Measurements from ENCODE around the gene PROX1.

Gene PROX1

GRCh38 chr1:213980906-213981305 lies 6.9 kb upstream of the PROX1 start:
- DNase-seq, result no peak

GRCh38 chr1:213982289-213982671 lies 5.5 kb upstream of the PROX1 start:
- no peak for DNase-seq

DNA sequence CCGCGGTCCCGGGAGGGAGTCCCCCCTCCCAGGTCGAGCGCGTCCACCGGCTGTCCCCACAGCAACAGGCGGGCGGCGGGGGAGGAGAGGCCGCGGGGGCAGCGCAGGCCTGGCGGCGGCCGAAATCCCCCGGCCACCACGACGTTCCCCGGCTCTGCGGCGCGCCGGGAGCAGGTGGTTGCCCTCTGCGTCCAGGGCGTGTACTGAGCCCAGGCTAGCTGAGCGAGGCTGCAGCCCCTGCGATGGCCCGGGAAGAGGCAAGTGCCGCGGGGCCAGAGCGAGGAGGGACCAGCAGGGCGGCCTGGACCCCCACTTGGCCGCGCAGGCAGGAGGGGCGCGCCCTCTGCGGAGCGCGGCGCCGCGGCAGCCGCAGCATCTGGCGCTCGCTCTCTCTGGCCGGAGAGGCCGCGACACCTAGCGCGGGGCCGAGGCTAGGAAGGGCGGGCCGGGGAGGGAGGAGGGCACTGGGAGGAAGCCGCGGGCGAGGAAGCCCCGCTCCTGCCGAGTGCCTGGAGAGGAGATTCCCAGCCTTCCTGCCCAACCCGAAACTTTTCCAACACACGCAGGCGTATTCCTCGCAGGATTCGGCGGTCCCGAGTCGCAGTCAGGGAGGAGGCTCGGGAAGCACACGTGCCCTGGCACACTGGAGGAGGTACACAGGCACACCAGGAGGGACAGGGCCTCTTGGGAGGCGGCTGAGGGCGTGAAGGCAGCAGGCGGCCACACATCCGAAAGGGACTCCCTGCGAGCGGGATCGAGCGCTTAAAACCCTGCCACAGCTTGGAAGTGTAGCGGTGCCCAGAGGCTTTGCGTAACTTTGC lies 4.9 kb upstream of the PROX1 start:
- no peak for DNase-seq

GRCh38 chr1:213983493-213984386 lies 4.0 kb upstream of the PROX1 start:
- no peak for DNase-seq

DNA sequence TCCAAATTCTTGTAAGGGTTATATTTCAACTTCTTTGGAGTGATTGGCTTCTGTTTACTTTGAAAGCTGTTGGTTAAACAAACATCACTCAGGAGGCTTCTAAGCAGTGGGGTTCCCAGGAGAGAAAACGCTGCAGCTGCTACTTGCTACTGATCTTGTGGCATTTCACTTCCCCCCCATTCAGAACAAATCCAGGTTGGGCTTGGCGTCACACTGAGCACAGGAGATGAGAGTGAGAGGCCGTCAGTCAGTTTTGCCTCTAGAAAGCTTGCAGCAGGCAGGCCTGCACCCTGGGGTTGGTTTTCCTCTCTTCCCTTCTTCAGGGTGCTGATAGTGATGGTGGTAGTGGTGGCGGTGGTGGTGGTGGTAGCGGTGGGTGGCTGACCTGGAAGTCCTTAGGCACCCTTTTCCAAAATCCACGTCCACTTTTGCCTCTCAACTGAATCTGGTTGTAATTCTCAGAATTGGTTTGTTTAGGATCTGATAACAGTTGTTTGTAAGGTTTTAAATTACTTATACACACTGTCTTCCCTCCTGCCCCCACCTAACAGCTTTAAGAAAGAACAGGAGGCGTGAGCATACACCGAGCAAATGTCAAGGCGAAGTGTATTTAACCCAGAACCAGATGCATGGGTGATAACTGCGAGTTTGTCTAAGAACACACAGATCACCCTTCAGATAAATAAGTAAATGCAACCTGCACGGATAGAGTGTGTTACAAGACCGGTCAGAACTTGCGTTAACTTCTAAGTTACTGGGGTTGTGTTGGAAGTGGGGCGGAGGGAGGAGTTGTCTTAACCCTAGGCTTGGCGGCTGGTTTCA lies 3.2 kb upstream of the PROX1 start:
- DNase-seq, result no peak

DNA sequence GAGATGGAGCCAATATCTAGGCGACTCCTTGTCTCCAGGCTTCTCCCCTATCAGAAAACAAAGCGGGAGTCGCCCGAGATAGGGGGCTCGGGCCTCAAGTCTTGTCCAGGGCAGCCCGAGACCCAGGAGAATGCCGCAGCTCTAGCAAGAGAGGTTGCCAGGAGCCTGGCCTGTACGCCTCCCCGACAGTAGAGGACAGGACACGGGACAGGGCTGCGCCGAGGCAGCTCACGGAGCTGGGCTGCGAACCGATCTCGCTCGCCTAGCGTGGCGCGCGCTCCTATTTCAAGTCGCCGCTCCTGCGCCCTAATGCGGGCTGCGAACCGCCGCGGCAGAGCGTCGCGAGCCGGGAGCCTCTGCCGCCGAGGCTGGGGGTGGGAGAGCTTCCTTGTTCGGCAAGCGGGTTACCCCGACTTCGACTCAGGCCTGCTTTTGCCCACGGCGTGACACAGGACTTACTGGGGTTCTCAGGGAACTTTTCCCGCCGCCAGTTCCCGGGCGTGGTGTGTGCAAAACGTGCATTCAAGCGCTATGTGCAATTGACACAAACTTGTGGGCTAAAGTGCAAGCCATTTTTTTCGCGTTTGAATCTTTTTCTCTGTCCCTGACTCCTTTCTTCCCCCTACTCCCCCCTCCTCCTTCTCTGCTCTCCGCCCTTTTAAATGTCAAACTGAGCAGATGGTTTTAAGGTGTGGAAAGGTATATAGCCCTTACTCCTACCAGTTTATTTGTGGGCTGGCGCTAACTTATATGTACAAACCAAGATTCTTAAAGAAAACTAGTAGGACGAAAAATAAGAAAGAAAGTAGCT lies 2.4 kb upstream of the PROX1 start:
- DNase-seq, result no peak

DNA sequence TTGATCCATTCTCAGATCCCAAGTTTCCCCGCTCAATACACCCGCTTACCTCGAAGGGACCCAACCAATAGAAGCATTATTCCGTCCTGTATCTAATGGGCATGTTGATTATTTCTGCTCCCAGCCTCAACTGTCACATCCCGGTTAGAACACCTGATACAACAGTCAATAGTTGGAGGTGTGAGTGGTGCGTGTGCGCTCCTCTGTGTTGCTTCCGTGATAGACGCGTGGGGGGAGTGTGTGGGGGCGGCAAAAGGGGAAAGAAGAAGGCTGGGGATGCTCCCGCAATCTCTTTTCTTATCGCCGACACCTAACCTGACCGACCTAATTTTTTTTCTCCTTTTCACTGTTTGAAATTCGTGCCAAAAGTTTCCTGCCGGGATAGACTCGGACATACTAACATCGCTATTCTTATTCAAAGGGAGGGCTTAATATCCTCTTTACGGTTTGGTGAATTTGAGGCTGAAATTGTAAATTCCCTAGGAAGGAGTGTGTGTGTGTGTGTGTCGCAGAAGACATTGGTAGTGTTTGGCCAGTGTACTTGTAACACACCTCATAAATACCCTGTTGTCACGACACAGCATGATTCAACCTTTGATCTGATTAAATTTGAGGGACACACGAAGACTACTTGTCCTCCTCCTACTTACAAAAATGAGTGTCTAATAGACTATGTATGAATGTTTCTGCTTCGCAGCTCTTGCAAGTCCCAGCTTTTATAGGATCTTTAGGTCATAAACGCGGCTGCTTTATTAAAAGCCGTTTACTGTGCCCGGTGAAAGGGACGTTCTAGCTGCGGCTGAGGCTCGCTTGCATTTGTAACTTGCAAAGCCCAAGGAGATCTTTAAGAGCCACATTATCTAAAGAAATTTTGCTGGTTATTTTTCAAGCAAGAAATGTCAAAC lies 1.5 kb upstream of the PROX1 start:
- no peak for DNase-seq

DNA sequence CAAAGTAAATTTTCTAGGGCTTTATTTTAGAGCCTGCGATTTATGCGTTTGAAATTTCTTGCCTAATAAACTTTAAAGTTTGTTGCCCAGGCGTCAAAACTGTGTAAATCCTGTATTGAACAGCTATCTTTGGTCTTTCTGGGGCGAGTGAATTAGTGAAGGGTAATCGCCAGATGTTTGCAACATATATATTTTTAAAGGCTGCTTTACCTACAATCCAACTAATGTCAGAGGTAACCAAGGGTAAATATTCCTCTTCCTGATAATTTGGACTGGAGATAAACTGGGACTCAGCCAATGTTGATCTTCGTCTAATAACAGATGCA lies 885 bp upstream of the PROX1 start:
- no peak for DNase-seq

DNA sequence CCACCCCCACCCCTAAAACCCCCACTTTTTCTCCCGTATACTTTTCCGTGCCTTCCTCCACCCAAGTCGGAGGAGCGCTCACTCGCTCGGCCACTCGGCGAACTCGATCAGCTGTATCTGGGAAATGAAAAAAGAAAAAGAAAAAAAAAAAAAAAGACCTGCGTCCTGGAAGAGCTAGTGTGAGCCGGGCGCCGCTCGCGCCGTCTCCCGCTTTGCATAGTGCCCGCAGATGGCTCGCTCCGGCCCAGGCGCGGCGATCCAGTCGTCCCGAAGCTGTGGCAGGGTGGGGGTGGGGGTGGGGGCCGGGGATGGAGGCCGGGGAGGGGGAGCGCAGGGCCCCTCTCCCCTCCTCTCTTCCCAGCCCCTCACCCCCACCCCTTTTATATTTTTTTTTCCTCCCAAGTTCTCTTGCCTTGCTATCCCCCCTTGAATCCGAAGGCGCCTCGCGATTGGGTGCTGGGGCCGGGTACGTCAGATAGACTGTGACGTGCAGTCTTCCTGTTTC lies 299 bp upstream of the PROX1 start:
- DNase-seq, result no peak

DNA sequence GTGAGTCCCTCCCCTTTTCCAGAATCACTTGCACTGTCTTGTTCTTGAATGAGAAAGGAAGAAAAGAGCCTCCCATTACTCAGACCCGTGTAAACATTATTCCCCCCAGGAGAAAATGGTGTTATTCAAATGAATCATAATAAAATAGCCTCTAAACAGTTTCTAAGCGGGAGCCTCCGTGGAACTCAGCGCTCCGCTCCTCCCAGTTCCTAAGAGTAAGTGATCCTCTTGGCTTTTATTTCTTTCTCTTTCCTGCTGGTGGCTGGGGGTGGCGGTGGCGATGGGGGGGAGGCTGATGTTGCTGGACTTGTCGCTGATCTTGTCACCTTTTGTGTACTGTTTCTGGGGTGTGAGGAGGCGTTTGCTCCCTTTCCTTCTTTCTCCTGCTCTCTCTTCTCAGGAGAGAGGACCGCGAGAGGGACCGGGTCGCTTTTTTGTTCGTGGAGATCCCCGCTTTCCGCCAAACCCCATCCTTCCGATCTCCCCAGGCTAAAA lies 781 bp downstream of the PROX1 start:
- DNase-seq, result no peak

- DNase-seq, result no peak
These were observed 1.5 kb downstream of the PROX1 start for GRCh38 chr1:213989002-213989855.

GRCh38 chr1:213993929-213994328 lies 6.2 kb downstream of the PROX1 start:
- no peak for DNase-seq

DNA sequence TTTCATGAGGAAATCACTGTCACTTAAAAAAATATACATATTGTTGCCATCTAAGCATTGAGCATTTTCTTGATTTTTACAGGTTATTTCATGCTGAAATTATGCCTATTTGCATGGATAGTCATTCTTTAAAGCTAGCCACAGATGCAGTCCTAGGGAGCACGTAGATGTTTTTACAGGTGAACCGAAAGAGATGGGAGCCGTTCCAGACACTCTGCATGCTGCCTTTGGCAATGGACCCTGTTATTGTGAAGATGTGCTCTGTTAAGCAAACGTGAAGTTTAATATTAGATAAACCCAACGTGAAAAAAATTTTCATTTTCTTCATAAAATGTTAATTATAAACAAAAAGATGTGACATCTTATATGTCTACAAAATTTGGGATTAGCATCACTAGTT lies 7.1 kb downstream of the PROX1 start:
- no peak for DNase-seq

DNA sequence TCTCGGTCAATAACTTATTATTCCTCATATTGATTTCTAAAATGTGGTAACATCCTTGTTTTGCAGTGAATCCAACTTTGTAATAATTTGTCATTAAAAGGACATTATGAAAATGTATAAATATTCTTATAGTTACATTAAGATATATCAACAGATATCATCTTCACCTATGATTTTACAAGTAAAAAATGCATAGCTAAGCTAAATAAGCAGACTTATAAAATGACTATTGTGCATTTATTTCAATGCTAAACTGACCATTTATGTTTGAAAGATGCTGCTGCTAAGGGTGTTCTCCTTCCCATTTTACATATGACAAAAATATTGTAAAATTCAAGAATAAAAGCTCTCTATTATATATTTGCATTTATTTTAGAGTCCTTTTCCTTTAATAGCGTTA lies 7.8 kb downstream of the PROX1 start:
- no peak for DNase-seq

DNA sequence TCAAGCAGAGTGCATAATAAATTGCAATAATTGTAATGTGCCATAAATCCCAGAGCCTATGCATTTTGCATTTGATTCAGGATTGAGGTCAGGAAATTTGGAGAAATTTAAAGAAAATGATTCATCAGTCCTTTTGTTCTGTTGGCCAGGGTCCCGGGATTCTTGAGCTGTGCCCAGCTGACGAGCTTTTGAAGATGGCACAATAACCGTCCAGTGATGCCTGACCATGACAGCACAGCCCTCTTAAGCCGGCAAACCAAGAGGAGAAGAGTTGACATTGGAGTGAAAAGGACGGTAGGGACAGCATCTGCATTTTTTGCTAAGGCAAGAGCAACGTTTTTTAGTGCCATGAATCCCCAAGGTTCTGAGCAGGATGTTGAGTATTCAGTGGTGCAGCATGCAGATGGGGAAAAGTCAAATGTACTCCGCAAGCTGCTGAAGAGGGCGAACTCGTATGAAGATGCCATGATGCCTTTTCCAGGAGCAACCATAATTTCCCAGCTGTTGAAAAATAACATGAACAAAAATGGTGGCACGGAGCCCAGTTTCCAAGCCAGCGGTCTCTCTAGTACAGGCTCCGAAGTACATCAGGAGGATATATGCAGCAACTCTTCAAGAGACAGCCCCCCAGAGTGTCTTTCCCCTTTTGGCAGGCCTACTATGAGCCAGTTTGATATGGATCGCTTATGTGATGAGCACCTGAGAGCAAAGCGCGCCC lies 8.7 kb downstream of the PROX1 start:
- DNase-seq, result no peak

DNA sequence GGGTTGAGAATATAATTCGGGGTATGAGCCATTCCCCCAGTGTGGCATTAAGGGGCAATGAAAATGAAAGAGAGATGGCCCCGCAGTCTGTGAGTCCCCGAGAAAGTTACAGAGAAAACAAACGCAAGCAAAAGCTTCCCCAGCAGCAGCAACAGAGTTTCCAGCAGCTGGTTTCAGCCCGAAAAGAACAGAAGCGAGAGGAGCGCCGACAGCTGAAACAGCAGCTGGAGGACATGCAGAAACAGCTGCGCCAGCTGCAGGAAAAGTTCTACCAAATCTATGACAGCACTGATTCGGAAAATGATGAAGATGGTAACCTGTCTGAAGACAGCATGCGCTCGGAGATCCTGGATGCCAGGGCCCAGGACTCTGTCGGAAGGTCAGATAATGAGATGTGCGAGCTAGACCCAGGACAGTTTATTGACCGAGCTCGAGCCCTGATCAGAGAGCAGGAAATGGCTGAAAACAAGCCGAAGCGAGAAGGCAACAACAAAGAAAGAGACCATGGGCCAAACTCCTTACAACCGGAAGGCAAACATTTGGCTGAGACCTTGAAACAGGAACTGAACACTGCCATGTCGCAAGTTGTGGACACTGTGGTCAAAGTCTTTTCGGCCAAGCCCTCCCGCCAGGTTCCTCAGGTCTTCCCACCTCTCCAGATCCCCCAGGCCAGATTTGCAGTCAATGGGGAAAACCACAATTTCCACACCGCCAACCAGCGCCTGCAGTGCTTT lies 9.4 kb downstream of the PROX1 start:
- DNase-seq, result no peak

GRCh38 chr1:213997772-213998107 lies 10.0 kb downstream of the PROX1 start:
- DNase-seq, result no peak

- no peak for DNase-seq
These were observed 11.0 kb downstream of the PROX1 start for GRCh38 chr1:213998785-213999184.

DNA sequence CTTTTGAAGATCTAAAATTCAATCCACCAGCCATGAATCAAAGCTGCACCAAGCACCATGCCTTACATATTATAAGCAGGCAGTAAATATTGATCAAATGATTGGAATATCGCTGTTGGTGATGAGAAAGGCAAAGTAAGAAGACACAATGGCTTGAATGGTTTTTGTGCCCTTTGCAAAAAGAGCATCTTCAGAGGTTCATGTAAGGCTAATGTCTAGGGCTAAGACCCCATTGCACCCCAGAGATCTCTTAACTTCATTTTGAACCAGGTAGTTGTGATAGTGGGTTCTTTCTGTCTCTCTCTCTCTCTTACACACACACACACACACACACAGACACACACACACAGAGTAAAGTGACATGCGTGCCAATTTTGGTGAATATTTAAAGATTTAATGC lies 12.0 kb downstream of the PROX1 start:
- DNase-seq, result no peak

Measured in AML-193 (cell line).